ENCODE results near the gene POFUT2. TPM values are rescaled to one million over a fixed set of nuclear protein-coding genes. Genes with fewer than 3 reads are reported as not detected.

The POFUT2 gene
- total and polyA plus RNA-seq, 3 donors from 2014 or later, result 49.9 to 63.3 (median 55.9) TPM

GRCh38 chr21:45319461-45320211 lies 31.9 kb upstream of the POFUT2 start:
- WGBS, 2 donors, result 83 to 93% methylated on average over 7 to 23 of the region's 23 CpGs
- no peaks in the 10 kb centered on the region for H3K36me3 ChIP-seq (ENCODE audit: low read depth, missing control alignments)
- peaks cover 10% of the 10 kb centered on the region for H3K4me1 ChIP-seq
- no peak overlapping the region for H3K4me3 ChIP-seq
- no peaks in the 10 kb centered on the region for H3K9me3 ChIP-seq
- no peaks in the 10 kb centered on the region for H3K27me3 ChIP-seq
- no peak for DNase-seq
- TF ChIP-seq CTCF (IDR thresholded peaks at IDR 0.05) (no peak), POLR2A (IDR thresholded peaks at IDR 0.05) (no peak)
- H3K27ac ChIP-seq, result peak overlapping the region in 1 of 2 donors; percentile 58
- intact Hi-C loops (cut with DNase I; ENCODE audit: low total_unique reads), result no loop called here

- intact Hi-C loops (cut with DNase I; ENCODE audit: low total_unique reads), result no loop called here
- Histone ChIP-seq H3K27ac (peak overlapping the region in 1 of 2 donors; percentile 61), H3K27me3 (no peaks in the 10 kb centered on the region), H3K4me1 (peaks cover 7% of the 10 kb centered on the region), H3K9me3 (no peaks in the 10 kb centered on the region), H3K36me3 (ENCODE audit: low read depth, missing control alignments) (no peaks in the 10 kb centered on the region), H3K4me3 (no peak overlapping the region)
- TF ChIP-seq CTCF (IDR thresholded peaks at IDR 0.05) (no peak), POLR2A (IDR thresholded peaks at IDR 0.05) (no peak)
- 71 to 83% methylated on average over 15 to 24 of the region's 24 CpGs for WGBS, 2 donors
- no peak for DNase-seq
These were observed 31.1 kb upstream of the POFUT2 start for GRCh38 chr21:45318556-45319404.

- DNase-seq, result no peak
- Histone ChIP-seq H3K27ac (no peak overlapping the region), H3K4me3 (no peak overlapping the region), H3K4me1 (peaks cover 1% of the 10 kb centered on the region), H3K27me3 (no peaks in the 10 kb centered on the region), H3K9me3 (no peaks in the 10 kb centered on the region), H3K36me3 (ENCODE audit: low read depth, missing control alignments) (no peaks in the 10 kb centered on the region)
- intact Hi-C loops (cut with DNase I; ENCODE audit: low total_unique reads), result no loop called here
- TF ChIP-seq CTCF (IDR thresholded peaks at IDR 0.05) (no peak), POLR2A (IDR thresholded peaks at IDR 0.05) (no peak)
- 88 to 89% methylated on average over 4 to 7 of the region's 7 CpGs for WGBS, 2 donors
These were observed 30.5 kb upstream of the POFUT2 start for GRCh38 chr21:45318146-45318555.

- intact Hi-C loops (cut with DNase I; ENCODE audit: low total_unique reads), result no loop called here
- Histone ChIP-seq H3K4me3 (no peak overlapping the region), H3K36me3 (ENCODE audit: low read depth, missing control alignments) (no peaks in the 10 kb centered on the region), H3K4me1 (no peaks in the 10 kb centered on the region), H3K9me3 (no peaks in the 10 kb centered on the region), H3K27ac (no peak overlapping the region), H3K27me3 (no peaks in the 10 kb centered on the region)
- no peak for TF ChIP-seq CTCF (IDR thresholded peaks at IDR 0.05)
- TF ChIP-seq POLR2A (IDR thresholded peaks at IDR 0.05), result no peak
- DNase-seq, result no peak
- WGBS, 2 donors, result 79 to 81% methylated on average over 9 to 17 of the region's 17 CpGs
These were observed 29.9 kb upstream of the POFUT2 start for GRCh38 chr21:45317398-45318145.
